SKM-1 treated with dmso at 0.1 percent for 144 hours (cell line): ENCODE results near the gene ASB1.

Experiments used
- DNase-seq: peaks from one replicate; lab custom pipeline; 2025; ENCODE audit not compliant: unreplicated experiment; lab: John Stamatoyannopoulos, UW

Gene ASB1

GRCh38 chr2:238422285-238422684 is 4.4 kb upstream of the ASB1 start:
- DNase-seq, result no peak

- no peak for DNase-seq
Observed at GRCh38 chr2:238422940-238423339, 3.8 kb upstream of the ASB1 start.

DNA sequence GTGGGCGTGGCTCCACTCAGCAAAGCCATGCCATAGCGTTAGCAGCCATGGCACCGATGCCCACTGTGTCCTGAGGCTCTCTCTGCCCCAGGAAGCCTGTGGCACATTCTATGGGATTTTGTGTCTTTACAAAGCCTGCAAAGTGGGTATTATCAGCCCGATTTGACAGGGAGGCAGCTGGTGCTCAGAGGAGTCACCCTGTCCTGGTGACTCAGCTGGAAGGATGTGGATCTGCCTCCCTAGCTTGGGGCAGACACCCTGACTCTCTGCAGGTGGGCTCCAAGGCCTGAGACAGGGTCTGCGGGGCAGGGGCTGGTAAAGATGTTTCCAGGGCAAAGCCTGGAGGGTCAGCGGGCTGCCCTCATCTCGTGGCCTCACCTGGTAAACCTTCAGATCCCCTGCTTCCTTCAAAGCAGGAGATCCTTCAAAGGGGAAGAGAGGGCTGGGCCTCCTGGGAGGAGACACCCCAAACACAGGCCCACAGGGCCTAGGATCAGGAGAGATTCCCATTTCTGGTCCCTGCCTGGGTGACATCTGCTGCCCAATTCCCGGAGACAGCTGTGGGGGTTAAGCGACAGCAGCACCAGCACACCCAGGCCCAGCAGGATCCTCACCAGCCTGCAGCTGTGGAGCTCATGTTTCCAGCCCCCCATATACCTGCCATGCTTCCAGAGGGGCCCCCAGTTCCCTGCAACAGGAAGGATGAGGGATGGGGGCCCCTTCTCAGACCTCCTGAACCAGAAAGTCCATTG is 3.0 kb upstream of the ASB1 start:
- no peak for DNase-seq

DNA sequence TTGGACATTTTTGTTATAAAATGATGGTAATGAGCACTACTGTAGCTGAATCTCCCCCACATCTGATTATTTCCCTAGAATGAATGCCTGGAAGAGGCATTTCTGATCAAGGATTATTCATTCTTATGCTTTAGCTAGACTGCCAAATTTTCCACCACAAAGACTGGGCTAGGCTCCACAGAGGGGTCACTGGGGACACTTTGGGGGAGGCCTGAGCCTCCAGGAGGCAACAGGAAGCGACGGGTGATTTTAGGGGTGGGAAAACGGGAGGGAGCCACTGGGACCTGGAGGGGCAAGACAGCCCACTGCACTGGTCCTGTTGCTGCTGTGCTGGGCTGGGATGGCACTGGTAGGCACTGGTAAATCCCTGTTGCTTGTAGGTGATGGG is 2.4 kb upstream of the ASB1 start:
- no peak for DNase-seq

- DNase-seq, result no peak
Observed at GRCh38 chr2:238425505-238425978, 1.2 kb upstream of the ASB1 start.

- no peak for DNase-seq
Observed at GRCh38 chr2:238425979-238426567, 654 bp upstream of the ASB1 start.

- no peak for DNase-seq
Observed at GRCh38 chr2:238427435-238428162, 872 bp downstream of the ASB1 start.

DNA sequence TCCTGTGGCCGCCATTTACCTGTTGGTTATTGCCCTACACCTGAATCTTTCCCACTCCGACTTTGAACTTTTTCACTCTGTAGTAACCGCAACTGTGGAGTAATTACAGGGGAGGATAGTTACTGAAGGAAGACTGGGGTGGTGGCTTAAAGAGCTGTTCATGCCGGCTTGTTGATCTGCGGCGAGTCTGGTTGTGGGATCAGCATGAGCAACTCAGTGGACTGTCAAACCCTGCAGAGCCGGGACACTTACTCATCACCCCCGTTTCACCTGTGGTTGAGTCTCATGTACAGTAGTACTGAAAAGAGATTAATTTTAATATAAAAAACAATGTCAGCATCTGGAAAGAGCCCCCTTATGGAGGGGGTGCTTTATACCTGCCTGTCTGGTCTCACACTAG is 2.1 kb downstream of the ASB1 start:
- DNase-seq, result no peak

DNA sequence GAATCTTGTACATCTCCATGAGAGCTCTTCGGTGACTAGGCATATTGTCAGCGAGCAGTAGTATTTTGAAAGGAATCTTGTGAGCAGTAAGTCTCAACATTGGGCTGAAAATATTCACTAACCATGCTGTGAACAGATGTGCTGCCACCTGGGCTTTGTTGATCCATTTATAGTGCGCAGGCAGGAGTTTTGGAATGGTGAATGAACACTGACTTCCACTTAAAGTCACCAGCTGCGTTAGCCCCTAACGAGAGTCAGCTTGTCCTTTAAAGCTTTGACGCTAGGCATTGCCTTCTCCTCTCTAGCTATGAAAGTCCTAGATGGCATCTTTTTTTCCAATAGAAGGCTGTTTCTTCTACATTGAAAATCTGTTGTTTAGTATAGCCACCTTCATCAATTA is 4.1 kb downstream of the ASB1 start:
- DNase-seq, result no peak

DNA sequence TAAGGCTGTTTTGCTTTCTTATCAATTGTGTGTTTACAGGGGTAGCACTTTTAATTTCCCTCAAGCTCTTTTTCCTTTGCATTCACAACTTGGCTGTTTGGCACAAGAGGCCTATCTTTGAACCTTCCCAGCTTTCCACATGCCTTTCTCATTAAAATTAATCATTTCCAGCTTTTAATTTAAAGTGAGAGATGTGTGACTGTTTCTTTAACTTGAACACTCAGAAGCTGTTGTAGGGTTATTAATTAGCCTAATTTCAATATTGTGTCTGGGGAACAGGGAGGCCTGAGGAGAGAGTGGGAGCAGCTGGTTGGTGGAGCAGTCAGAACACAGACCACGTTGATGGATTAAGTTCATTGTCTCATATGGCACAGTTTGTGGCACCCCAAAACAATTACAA is 4.7 kb downstream of the ASB1 start:
- no peak for DNase-seq

GRCh38 chr2:238433300-238433915 is 6.7 kb downstream of the ASB1 start:
- no peak for DNase-seq

GRCh38 chr2:238433941-238434845 is 7.5 kb downstream of the ASB1 start:
- no peak for DNase-seq

DNA sequence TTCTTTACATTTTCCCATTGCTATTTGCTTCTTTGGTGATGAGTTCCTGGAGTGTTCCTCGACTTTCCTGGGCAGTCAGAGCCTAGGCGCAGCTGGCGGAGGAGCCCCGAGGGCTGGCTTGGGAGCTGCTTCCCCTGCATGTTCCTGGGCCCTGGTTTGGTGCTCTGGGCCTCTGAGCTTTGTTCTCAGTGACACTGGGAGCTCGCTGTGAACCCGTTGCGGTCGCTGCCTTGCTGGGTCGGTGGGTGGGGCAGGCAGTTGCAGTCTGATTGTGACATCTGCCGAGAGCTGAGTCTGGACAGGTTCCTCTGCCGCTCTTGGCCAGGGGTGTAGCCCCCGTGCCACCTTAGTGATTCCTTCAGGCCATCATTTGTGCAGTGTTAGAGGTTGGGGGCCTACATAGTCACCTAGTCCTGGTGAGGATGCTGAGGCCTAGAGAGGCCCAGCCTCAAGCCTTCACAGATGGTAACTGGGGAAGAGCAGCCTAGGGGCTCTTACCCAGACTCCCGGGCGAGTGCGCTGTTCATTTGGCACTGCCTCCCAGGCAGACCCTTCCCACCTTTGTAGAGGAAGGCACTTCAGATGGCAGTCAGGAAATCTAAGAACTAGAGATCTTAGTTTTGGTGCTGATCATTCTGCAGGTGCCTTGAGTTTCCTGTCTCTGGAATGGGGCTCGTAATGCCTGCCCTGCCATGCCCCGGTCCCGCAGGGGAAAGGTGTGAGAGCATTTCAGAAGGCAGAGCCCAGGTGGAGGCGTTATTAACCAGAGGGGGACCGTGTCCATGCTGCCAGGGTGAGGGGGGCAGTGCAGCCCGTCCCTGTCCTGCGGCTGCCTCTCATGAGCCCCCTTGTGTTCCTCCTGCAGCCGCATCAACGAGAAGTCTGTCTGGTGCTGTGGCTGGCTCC is 8.4 kb downstream of the ASB1 start:
- no peak for DNase-seq

DNA sequence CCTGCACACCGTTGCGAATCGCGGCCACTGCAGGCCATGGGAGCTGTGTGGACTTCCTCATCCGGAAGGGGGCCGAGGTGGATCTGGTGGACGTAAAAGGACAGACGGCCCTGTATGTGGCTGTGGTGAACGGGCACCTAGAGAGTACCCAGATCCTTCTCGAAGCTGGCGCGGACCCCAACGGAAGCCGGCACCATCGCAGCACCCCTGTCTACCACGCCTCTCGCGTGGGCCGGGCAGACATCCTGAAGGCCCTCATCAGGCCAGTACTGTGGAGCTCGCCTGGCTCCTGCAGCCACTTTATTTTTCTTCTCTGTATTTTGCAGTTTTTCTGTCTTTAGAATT is 9.0 kb downstream of the ASB1 start:
- DNase-seq, result no peak

- no peak for DNase-seq
Observed at GRCh38 chr2:238438856-238439849, 12.4 kb downstream of the ASB1 start.

DNA sequence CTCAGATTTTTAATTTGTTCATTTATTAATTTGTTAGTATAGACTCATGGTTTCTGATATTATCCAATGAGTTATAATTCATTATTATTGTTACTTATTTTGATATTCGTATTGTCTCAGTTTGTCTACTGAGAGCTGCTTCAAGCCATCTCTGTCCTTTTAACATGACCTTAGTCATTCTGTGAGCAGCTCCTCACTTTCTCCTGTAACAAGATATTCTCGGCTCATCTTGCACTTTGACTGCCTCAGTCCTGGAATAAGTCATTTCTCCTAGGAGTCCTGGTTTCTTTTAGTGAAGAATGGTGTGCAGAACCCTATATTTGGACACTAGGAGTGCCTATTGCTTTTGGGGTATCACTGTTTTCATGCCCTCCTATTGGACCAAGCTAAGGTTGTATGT is 13.2 kb downstream of the ASB1 start:
- no peak for DNase-seq

DNA sequence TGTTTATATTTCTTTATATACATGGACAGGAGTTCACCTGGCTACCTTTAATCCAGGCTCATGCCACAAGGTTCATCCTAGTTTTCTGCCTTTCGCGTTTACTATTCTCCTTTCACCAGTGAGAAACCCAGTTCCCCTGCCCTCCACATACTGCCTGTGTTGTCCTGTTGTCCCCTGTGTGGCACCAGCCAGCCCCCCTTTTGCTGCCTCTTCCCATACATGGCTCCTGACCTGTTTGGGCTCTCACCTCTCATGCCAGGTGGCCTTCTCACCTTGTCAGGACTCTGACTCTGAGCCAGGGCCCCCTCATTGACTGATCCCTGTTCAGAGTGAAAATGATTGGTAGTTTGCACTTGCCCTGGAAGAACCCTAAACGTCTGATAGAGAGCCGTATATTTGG is 13.6 kb downstream of the ASB1 start:
- no peak for DNase-seq

GRCh38 chr2:238440767-238441166 is 14.0 kb downstream of the ASB1 start:
- no peak for DNase-seq
